GM18498 (cell line): ENCODE data around the gene RAI2.

Experiments
- ATAC-seq: cut with Tn5 transposase; IDR thresholded peaks from one replicate; pipeline ENCODE4 v1.9.1; 2021; ENCODE audit warnings: mild to moderate bottlenecking, moderate library complexity; ENCODE audit not compliant: unreplicated experiment

The RAI2 gene

GRCh38 chrX:17860811-17861488 lies at the start of gene RAI2:
TSS of gene RAI2 (minus strand) at chrX:17861298. CDS start at chrX:17802010, 59,288 bp downstream.
- ATAC-seq, result no peak

- no peak for ATAC-seq
Measured at GRCh38 chrX:17888421-17888820, 27.3 kb upstream of the RAI2 start.

- ATAC-seq, result no peak
Measured at GRCh38 chrX:17882680-17883079, 21.6 kb upstream of the RAI2 start.

GRCh38 chrX:17878028-17878670 lies 17.1 kb upstream of the RAI2 start:
- ATAC-seq, result no peak

GRCh38 chrX:17876135-17876534 lies 15.0 kb upstream of the RAI2 start:
- no peak for ATAC-seq

GRCh38 chrX:17869580-17869979 lies 8.5 kb upstream of the RAI2 start:
- ATAC-seq, result no peak

- no peak for ATAC-seq
Measured at GRCh38 chrX:17861489-17862011, 452 bp upstream of the RAI2 start.

GRCh38 chrX:17860179-17860780 lies 818 bp downstream of the RAI2 start:
- no peak for ATAC-seq

- no peak for ATAC-seq
Measured at GRCh38 chrX:17859609-17860178, 1.4 kb downstream of the RAI2 start.

- ATAC-seq, result no peak
Measured at GRCh38 chrX:17854531-17854930, 6.6 kb downstream of the RAI2 start.

GRCh38 chrX:17854069-17854468 lies 7.0 kb downstream of the RAI2 start:
- ATAC-seq, result no peak

- ATAC-seq, result no peak
Measured at GRCh38 chrX:17851874-17852273, 9.2 kb downstream of the RAI2 start.

- no peak for ATAC-seq
Measured at GRCh38 chrX:17848545-17849265, 12.4 kb downstream of the RAI2 start.

- no peak for ATAC-seq
Measured at GRCh38 chrX:17846045-17846444, 15.1 kb downstream of the RAI2 start.

- ATAC-seq, result no peak
Measured at GRCh38 chrX:17844236-17844635, 16.9 kb downstream of the RAI2 start.

GRCh38 chrX:17842769-17843525 lies 18.2 kb downstream of the RAI2 start:
- ATAC-seq, result no peak

- no peak for ATAC-seq
Measured at GRCh38 chrX:17839269-17839668, 21.8 kb downstream of the RAI2 start.

- no peak for ATAC-seq
Measured at GRCh38 chrX:17836830-17837229, 24.3 kb downstream of the RAI2 start.

- no peak for ATAC-seq
Measured at GRCh38 chrX:17833954-17834353, 27.1 kb downstream of the RAI2 start.

GRCh38 chrX:17831255-17831654 lies 29.8 kb downstream of the RAI2 start:
- ATAC-seq, result no peak
